Measurements from ENCODE around the gene WNT3.

GRCh38 chr17:46794318-46794717, 24.2 kb downstream of the WNT3 start:
- no peak for TF ChIP-seq CTCF (conservative IDR thresholded peaks at IDR 0.05 in 1 of 2, IDR thresholded peaks at IDR 0.05 in 1 of 2; ENCODE audit: extremely low read depth in 1 of 2, insufficient read depth in 1 of 2, low read depth in 1 of 2, low read length in 2 of 2)
- TF ChIP-seq EZH2 (IDR thresholded peaks at IDR 0.05; ENCODE audit: borderline replicate concordance, low read length): no peak

Data from mammary epithelial cell (primary cell).